HG02623 (cell line): ENCODE data around the gene CCDC57.
A peak's percentile ranks its signal among the peaks of the same experiment; 100 is the strongest.

ENCODE experiments used
- ATAC-seq: cut with Tn5 transposase; IDR thresholded peaks from one replicate; pipeline ENCODE4 v1.9.1; 2021; ENCODE audit warnings: moderate library complexity; ENCODE audit not compliant: unreplicated experiment

Gene CCDC57

DNA sequence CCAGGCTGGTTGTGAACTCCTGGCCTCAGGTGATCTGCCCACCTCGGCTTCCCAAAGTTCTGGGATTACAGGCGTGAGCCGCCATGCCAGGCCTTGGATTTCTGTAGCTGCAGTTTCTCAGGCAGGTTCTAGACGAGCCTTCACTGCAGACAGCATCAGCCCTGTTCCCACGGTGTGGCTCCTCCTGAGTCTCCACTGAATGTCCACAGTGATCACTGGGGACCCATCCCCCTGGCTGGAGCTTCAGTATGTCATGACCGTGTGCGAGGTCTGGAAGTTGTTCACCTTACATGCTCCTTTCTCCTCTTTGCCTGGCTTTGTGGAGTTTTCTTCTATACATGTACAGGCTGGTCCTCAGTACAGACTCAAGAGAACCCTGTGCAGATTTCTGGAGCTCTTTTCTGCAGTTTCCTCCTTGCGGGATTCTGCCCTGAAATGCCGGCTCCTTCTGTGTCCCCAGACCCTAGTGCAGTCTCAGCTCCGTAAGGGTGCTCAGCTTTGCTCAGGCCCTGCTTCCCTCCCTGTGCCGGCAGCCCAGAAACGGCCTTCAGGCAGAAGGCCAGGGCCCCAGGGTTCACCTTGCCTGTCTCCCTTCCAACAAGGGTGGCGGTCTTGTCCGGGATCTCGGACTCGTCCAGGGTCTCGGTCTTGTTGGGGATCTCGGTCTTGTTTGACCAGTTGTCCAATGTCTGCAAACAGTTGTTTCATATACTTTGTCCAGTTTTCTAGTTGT lies 100.3 kb downstream of the CCDC57 start:
- no peak for ATAC-seq

DNA sequence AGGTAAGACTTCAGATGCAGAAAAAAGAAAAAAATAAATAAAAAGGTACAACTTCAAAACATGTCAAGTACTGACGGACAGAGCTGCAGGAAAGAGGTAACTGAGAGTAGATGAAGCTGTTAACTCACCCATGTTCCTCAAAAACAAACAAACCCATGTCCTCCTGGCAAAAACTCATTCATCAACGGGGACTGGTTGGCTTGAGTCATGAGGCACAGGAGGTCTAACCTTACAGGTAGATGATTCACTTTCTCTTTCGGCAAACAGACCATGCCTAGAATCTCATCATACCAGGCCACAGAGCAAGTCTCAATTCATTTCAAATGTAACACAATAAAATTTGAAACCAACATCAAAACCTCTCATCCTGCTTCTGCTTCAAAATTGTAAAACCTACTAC lies 102.3 kb downstream of the CCDC57 start:
- no peak for ATAC-seq

DNA sequence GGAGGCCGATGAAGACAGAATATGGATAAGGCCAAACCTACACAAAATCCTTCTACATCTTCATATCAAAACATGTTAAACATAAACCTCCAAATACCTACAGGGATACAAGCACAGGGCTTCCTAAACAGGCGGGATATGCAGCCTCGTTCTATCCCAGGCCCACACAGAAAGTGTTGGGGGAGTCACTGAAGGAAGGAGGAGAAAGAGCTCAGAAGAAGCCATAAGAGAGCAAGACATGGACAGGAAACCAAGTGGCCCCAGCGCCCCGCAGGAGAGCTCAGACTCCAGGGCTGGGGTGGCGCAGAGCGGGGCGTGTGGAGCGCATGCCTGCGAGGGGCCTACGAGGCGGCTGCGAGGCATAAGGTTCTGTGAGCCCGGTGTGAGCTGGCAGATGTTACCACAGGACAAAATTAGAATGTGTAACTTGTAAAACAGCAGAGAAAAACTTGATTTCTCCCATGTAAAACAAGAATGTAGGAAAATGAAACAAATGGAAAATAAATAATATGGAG lies 103.6 kb downstream of the CCDC57 start:
- no peak for ATAC-seq

DNA sequence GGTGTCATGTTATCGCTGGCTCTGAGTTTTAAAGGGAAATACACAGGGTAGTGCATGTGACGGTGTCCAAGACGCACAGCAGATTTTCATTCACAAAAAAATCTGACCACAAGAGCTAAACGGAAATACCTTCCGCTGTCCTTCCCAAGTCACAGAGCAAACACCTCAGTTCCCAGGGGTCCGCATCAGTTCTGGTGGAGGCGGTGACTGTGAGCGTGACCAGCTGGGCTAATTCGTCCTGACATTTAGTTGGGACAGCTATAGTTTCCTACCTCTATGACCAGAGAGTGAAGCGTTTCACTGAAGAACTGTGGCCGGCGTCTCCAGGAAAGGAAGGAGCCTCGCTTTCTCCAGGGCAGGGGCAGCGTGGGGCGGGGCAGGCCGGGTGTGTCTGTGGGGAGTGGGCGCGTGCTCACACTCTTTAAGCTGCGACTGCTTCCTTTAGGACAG lies 104.1 kb downstream of the CCDC57 start:
- no peak for ATAC-seq

DNA sequence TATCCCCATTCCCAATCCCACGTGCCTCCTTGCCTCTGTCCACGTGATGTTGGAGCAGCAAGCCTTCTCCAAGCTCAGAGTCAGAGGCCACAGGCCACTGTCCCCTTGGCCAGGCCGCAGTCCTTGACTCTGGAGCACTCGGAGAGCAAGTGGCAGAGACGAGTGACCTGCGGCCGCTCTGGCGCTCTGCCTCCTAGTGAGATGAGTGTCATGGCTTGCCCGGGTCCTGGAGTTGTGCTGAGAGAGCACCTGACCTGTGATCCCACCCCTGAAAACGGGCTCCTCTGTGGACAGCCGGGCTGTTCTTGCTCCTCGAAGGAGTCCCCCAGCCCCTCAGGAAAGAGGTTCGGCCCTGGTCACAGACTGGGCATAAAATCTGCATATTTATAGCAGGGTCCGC lies 104.6 kb downstream of the CCDC57 start:
- no peak for ATAC-seq

DNA sequence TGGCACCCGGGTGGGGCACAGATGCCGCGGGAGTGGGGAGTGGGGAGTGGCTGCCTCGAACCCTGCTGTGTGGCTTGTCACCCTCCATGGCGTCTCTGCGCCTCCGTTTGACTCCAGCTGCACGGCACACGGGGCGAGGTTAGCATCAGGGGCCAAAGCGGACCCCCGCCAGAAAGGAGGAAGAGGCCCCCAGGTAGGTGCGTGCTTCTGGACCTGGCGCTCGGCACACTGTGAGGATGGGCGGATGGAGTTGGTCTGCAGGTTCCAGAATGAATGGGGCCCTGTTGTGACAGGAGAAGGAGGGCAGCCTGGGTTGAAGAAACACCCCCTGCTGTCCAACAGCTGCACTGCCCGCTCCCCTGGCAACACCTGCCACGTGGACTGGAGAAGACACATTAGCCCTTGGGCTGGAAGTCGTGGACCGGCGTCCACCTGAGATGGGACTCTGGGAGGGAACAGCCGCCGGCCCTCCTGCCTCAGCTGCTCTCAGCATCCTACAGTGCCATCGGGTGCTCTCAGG lies 105.2 kb downstream of the CCDC57 start:
- ATAC-seq: no peak

DNA sequence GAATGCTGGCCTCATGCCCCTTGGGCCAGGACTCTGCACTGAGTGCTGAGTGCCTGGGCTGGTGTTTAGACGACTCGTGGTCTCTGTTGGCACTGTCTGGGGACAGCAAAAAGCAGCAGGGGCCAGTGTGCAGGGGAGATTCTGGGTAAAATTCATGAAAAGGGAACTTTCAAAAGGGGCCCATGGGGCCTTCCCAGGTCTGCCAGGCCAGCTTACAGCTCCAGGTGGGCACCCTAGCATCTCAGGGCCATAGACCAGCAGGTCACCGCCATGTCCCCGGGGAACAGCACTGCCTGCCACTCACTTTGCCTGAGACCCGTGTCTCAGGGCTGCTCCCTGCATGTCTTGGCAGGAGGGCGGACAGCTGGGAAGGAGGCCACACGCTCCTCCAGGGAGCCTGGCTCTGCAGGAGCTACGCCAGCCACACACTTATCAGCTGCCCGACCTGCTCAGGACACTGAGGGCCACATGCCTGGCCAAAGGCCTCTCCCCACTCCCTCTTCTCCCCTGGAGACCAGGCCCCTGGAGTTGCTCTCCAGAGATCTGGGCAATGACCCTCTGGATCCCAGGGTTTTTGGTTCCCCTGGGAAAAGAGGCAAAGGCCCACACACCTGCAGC lies 105.8 kb downstream of the CCDC57 start:
- ATAC-seq: no peak

DNA sequence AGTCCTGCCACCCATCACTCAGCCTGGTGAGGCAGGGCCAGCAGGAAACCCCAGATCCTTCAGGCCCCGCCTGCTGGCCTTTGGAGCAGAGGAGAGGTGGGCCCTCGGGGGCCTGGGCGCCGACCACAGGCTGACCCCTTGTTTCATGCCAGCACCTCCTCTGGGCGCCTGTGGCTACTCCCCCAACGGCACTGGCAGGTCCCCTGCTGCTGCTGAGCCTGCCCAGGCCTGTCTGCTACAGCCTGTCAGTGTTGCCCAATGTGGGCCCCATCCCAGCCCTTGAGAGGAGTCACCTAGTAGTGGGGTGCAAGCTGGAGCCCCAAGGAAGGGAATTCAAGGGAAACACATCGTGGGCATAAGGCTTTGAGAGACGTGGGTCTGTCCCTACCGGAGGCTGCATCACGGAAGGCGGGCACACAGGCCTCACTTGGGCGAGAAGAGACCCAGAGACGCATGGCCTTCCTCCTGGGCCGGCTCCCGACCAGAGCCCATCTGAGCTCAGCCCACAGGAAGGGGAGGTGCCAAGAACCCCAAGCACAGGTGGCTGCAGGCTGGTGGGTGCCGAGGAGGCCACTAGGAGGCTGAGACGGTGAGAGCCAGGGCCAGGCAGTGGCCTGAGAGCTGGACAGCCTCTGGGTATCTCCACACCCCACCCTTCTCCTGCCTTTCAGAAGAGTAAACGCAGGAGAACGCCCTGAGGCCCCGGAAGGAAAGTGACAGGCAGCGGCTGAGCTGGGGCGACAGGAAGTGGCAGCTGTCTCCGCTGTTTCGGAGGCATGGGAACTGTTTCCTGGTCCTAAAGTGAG lies 106.6 kb downstream of the CCDC57 start:
- ATAC-seq: peak; percentile 75

DNA sequence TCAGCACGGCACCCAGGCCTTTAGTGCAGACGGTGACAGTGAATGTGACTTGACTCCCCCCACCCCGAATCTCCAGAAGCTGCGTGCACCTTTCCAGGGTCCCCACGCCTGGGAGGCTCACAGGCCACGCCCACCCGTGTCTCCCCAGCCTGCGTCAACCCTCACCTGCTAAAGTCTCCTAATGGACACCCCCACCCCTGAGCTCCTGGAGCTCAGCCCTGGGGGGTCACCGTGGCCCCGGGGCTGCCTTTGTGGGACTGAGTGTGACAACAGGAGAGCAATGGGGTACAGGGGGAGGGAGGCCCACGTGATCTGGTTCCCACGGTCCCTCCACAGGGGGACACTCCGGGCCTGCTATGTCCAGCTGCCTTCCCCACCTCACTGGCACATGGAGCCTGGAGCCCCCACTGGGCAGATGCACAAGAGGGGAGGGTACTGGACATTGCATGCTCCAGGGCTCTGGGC lies 107.2 kb downstream of the CCDC57 start:
- no peak for ATAC-seq

DNA sequence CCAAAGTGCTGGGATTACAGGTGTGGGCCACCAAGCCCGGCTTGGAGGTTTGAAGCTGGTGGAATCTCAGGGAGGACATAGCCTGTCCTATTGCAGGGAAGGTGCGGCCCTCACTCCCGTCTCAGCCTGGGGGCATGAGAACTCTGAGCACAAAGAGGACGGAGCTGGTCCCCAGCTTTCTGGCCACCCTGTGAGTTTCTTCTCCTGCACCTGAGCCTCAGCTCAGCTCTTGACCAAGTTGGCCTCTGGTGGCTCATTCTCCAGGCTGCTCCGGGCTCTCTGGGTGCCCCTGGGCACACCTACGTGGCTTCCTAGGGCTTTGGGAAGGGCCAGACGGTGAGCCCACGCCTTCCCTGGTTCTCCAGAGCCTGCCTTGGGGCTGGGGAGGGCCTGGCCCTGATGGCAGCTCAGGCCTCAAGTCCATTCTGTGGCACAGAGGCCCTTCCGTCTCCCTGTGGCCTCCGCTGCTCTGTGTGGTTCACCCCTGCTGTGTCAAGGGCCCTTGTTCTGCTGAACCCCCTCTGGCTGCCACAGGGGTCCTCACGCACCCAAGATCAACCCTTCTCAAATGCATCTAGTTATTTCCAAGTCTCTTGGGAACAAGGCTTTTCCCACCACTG lies 107.7 kb downstream of the CCDC57 start:
- no peak for ATAC-seq

DNA sequence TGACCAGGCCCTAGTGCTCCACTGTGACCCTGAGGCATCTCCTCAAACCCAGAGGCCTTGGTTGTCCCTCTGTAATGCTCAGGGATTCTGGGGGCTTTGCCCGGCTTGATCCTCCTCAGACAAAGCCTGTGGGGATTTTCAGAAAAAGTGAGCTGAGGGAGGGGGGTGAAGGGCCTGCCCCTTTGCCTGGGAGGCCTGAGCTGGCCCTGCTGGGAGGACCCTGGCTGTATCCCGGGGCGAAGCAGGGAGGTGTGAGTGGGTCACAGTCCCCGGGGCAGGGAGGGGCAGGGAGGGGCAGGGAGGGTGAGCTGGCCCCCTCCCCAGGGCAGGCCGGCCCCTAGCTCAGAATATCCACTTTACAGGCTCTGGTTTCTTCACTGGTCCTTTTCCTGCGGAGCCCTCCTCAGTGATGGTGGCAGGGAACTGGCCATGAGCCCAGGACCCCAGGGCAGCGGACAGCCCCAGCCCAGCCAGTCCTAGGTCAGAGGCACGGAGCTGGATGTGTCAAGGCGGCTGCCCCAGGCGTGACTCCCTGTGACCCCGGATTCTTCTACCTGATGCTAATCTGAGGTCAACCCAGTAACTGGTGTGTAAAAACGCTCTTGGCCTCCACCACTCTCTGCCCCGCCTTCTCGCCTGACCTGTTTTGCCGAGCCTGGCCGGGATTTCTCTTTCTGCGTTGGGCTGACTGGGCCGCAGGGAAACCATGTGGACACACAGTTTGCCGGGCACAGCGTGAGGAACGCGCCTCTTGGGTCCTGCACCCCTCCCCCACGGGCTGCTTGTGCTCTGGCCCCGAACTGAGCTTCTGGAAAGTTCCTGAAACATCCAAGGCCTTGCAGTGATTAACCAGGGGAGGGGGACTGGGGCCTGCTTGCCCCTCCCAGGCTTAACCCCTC lies 108.8 kb downstream of the CCDC57 start:
- no peak for ATAC-seq

DNA sequence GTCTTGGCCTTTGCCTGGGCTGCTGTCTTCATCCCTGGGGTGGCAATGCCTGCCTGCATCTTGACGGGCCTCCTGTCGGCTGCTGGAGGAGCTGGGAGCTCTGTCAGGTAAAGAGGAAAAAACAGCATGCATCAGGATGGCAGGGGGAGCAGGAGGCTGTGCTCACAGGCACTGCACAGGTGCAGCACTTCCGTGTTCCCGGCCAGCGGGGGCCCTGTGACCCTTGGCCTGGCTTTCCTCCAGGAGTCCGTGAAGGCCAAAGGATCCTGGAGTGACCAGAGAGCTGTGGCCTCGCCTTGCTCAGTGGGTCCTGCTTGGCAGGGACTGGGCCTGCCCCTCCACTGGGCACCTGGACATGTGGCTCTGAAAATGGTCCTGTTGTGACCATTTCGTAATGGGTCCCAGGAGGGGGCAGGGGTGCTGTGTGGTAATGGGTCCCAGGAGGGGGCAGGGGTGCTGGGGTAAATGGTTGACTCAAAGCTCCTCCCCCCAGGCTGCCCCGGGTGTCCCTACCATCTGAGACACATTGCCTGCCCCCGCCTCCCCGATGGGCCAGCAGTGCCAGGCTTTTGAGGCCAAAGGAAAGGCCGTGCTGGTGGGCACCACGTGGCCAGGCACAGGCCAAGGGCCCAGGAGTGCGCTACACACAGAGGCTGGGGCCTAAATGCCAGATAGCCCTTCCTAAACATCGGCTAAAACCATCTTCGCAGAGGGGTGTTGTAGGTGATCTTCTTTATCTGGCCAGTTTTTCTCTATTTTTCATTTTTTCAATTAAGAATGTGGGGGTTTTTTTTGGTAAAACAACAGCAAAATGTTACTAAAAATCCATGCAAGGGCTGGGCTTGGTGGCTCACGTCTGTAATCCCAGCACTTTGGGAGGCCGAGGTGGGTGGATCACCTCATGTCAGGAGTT lies 110.6 kb downstream of the CCDC57 start:
- no peak for ATAC-seq

DNA sequence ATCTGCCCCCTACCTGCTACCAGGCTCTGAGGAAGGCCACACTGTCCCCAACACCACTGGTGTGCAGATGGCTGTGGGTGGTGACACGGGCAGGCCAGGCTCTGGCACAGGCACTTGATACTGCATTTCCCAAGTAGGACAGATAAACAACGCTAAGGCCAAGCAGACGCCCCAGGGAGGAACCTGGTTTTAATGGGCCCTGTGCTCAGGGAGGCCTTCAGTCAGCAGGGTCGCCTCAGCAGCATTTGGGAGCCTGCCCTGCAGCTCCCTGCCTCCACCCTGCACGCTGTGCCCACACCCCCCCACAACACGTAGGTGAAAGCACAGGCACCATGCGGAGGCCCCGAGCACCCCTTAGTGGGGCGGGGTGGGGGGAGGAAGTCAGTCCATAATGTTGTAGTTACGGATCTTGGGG lies 111.3 kb downstream of the CCDC57 start:
- no peak for ATAC-seq

DNA sequence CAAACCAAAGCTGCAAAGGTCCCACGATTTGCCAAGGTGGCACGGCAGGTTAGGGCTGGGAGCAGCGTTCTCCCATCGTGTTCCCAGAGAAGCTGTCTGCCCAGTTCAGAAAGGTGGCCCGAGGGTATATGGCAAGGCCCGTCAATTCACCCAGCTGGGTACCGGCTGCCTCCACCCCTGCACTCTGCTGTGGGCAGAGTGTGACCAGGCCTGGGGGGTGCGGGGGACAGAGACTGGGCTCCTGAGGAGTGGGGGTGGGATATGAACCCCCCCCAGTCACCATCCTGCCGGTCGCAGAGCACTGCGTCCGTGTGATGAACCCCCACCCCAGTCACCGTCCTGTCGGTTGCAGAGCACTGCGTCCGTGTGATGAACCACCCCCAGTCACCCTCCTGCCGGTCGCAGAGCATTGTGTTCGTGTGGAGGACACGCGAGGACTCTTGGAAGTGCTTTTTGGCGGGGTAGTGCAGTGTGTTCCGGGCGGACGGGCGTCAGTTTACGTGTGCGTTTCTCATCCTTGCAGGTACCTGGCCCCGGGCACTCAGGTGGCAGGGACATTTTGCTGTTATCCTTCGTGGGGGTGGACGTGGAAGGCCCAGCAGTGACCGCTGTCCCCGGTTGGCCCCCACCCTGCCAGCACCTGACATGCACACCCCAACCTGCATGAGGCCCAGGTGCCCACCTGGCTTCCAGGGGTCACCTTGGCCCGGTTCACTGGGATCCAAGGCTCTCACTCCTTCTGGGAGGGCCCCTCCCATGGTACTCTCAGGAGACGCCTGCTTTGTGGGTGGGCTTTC lies 111.9 kb downstream of the CCDC57 start:
- ATAC-seq: no peak

DNA sequence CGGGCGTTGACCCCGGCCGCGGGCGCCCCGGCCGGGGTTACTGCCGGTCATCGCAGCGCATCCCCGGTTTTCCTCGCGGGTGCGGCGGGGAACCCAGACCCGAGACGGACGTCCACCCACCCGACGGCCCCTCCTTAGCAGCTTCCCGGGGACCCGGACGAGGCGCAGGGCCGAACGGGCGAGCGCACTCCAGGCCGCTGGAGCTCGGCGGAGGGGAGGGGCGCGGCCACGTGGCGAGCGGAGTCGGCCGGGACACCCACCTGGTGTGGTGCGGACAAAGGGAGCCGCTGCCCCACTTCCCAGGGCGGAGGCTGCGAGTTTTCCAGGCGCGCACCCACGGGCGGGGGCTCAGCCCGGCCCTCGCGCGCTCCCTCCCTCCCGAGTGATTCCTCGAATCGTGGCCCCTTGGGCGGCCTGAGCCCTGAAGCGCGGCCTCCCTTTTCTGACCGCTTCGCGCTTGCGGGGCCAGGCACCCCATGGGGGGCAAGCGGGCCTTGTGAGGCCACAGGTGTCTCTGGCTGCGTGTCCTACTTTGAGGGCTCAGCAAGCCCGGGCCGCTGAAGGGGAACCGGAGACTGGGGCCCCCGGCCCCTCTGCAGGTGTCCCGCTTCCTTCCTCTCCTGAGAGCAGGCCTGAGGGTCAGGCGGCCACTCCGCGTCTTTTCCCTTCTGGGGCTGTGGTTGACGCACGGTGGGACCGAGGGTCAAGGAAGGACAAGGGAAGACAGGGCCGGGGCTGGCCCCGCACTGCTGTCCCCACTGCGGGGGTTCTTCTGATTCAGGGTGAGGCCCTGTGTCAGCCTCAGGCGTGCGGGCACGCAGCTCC lies 113.5 kb downstream of the CCDC57 start:
- peak; percentile 1 for ATAC-seq

DNA sequence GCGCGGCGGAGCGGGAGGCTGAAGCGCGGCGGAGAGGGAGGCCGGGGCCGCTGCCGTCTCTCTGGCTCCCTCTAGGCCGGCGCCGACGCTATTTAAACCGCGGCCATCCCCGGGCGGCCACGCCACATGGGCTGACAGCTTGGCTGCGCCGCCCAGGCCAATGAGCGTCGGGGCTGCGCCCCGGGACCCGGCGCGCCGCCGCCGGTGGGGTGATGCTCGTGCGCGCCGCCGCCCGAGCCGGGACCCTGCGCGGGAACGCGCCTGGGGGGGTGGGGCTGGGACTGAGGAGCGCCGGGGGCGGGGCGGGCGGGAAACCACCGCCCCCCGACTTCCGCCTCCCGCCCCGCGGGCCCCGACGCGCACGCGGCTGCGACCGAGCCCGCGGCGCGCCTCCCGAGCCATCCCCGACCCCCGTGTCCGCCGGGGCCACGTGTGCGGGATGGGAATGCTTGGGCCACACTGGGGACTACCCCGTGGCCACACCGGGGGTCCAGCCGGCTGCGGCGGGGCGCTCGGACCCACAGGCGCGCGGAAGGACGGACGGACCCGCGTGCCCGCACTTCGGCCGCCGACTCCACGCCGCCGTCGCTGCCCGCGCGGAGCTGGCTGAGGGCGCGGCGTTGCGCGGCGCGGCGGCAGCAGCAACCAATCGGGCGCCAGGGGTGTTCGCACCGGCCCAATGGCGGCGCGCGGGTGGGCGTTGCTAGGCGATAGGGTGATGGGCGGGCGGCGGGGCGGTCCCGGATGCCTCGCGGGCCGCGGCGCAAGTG lies 114.3 kb downstream of the CCDC57 start, which contains the start of gene FASN:
FASN (minus strand) TSS at position 68 of the 770 bp plus-strand sequence. CDS start 1,791 bp downstream, outside the sequence.
- ATAC-seq: peak; percentile 59

DNA sequence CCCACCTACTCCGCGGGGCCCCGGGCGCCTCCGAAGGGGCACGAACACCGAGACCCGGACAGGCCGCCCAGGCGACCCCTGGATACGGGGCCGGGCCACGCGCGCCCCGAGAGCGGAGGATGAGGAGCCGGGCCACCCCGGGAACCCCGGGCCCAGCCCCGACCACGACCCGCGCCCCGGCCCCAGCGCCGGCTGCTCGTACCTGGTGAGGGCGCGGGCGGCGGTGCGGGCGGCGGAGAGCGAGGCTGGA lies 114.8 kb downstream of the CCDC57 start:
- no peak for ATAC-seq
